K562 (cell line): Measurements from ENCODE around the gene STRADB. TPM values are rescaled to one million over a fixed set of nuclear protein-coding genes. Genes with fewer than 3 reads are reported as not detected.
A peak's percentile ranks its signal among the peaks of the same experiment; 100 is the strongest.

Experiments used
- ATAC-seq: fragments of 200-7000 bp; cut with Tn5 transposase; 3 replicates; pipeline ENCODE4 v1.9.1; 2020; ENCODE audit warnings: moderate library complexity
- BruUV-seq: library from RNA; stranded (reverse); fragments of 400-500 nt; replicated peaks from 2 replicates; lab custom pipeline; 2021; lab: Mats Ljungman, UMichigan
- CTCF ChIA-PET: fragments of 300-600 bp; formaldehyde crosslinking; extraction: SDS; loops from one replicate; lab custom pipeline; 2021; ENCODE audit warnings: low intra/inter-chr PET ratio; lab: Yijun Ruan, JAX
- POLR2A ChIA-PET: fragments of 300-600, 350-650 bp; sonication (Branson Sonifier 250); formaldehyde crosslinking; extraction: SDS; loops from one replicate; lab custom pipeline; 2021; ENCODE audit warnings: antibody characterized with exemption, inconsistent platforms; lab: Yijun Ruan, JAX
- DNase-seq, 4 experiments: peaks; one replicate each; pipeline versions ENCODE4 v3.0.0 to v3.0.0-alpha.2; 2011 to 2018; ENCODE audit warnings: low spot score in 3 of 4, mixed read lengths in 3 of 4; ENCODE audit errors: extremely low read depth in 1 of 4
- FAIRE-seq: peaks from 2 replicates; lab custom pipeline; 2011; peaks lifted over from hg19 to GRCh38; lab: Jason Lieb, UNC
- H2AFZ ChIP-seq: 2 replicates; pipeline ENCODE4 v1.6.0; 2011; ENCODE audit warnings: low read depth, low read length, control low read depth, inconsistent platforms
- H3K27ac ChIP-seq: fragments of 200-600 bp; 3 replicates; pipeline ENCODE4 v1.8.0; 2011; ENCODE audit warnings: low read depth, mild to moderate bottlenecking, control low read depth, inconsistent platforms, low read length, moderate library complexity, mixed read lengths; ENCODE audit errors: extremely low read depth
- H3K27me3 ChIP-seq, 2 experiments: fragments of 300-600 bp in 1 of 2; 2 replicates in 1 of 2; 3 replicates in 1 of 2; pipeline versions ENCODE4 v1.6.0 to v1.8.0; 2011; ENCODE audit warnings: inconsistent platforms in 2 of 2, low read length in 2 of 2, mild to moderate bottlenecking in 1 of 2, mixed read lengths in 1 of 2, moderate library complexity in 1 of 2; ENCODE audit not compliant: control insufficient read depth in 2 of 2, insufficient read depth in 2 of 2
- H3K36me3 ChIP-seq: fragments of 300-600 bp; 3 replicates; pipeline ENCODE4 v1.8.0; 2011; ENCODE audit warnings: mild to moderate bottlenecking, low read length, inconsistent platforms; ENCODE audit not compliant: control insufficient read depth, insufficient read depth
- H3K4me1 ChIP-seq, 2 experiments: fragments of 200-600 bp in 1 of 2; replicated peaks in 1 of 2; 2 replicates in 1 of 2; 3 replicates in 1 of 2; pipeline versions ENCODE4 v1.5.1 to v1.8.0; 2011; ENCODE audit warnings: inconsistent platforms in 2 of 2, low read length in 2 of 2, mild to moderate bottlenecking in 1 of 2, mixed read lengths in 1 of 2, moderate library complexity in 1 of 2; ENCODE audit not compliant: control insufficient read depth in 2 of 2, insufficient read depth in 2 of 2
- H3K4me2 ChIP-seq: 2 replicates; pipeline ENCODE4 v1.6.1; 2011; ENCODE audit warnings: low read length, control low read depth, inconsistent platforms, mixed read lengths; ENCODE audit not compliant: insufficient read depth
- H3K4me3 ChIP-seq: fragments of 200-600 bp; sonication (generic), shearing (Covaris generic); 2 replicates; pipeline ENCODE4 v1.5.1; 2016; ENCODE audit warnings: control low read depth, inconsistent platforms
- H3K79me2 ChIP-seq: fragments of 200-600 bp; 3 replicates; pipeline ENCODE4 v1.8.0; 2011; ENCODE audit warnings: low read length, inconsistent platforms; ENCODE audit not compliant: control insufficient read depth, insufficient read depth
- H3K9ac ChIP-seq, 2 experiments: 2 replicates each; pipeline versions ENCODE4 v1.6.0 to v1.6.1; 2011; ENCODE audit warnings: low read depth in 2 of 2, low read length in 2 of 2, control low read depth in 1 of 2, inconsistent platforms in 1 of 2, mild to moderate bottlenecking in 1 of 2, mixed read lengths in 1 of 2; ENCODE audit not compliant: insufficient read depth in 1 of 2
- H3K9me1 ChIP-seq: one replicate; pipeline ENCODE4 v1.6.0; 2011; ENCODE audit warnings: inconsistent platforms, mild to moderate bottlenecking, low read length, moderate library complexity; ENCODE audit not compliant: control insufficient read depth, insufficient read depth
- H3K9me3 ChIP-seq: replicated peaks from 2 replicates; pipeline ENCODE4 v1.5.1; 2011; ENCODE audit warnings: low read depth, low read length, inconsistent platforms; ENCODE audit not compliant: control insufficient read depth, insufficient read depth
- H4K20me1 ChIP-seq: replicated peaks from 2 replicates; pipeline ENCODE4 v1.6.1; 2011; ENCODE audit warnings: low read length, inconsistent platforms, mixed read lengths; ENCODE audit not compliant: control insufficient read depth, insufficient read depth
- AFF1 ChIP-seq, 2 experiments: fragments of 450-650 bp; IDR thresholded peaks; 2 replicates each; pipeline ENCODE4 v1.6.1; 2018; ENCODE audit warnings: mild to moderate bottlenecking in 2 of 2, low read depth in 1 of 2; ENCODE audit not compliant: partially characterized antibody in 2 of 2
- ARNT ChIP-seq, 2 experiments: fragments of 450-650 bp; IDR thresholded peaks; 2 replicates each; pipeline ENCODE4 v1.6.1; 2016; ENCODE audit warnings: mild to moderate bottlenecking in 1 of 2
- HMBOX1 ChIP-seq: sonication (generic); IDR thresholded peaks from 2 replicates; pipeline ENCODE4 v1.6.1; 2016
- MLLT1 ChIP-seq, 2 experiments: fragments of 450-650 bp; IDR thresholded peaks; 2 replicates each; pipeline ENCODE4 v1.6.1; 2016
- NBN ChIP-seq: fragments of 450-650 bp; IDR thresholded peaks from 2 replicates; pipeline ENCODE4 v1.6.1; 2016; ENCODE audit warnings: low read depth, mild to moderate bottlenecking
- NELFE ChIP-seq: IDR thresholded peaks from 2 replicates; pipeline ENCODE4 v1.6.1; 2011; ENCODE audit warnings: mild to moderate bottlenecking; ENCODE audit not compliant: insufficient read depth, insufficient read length
- POLR2B ChIP-seq: fragments of 450-650 bp; IDR thresholded peaks from 2 replicates; pipeline ENCODE4 v1.6.1; 2018; ENCODE audit warnings: low read depth; ENCODE audit not compliant: partially characterized antibody
- POLR2G ChIP-seq: fragments of 200-400 bp; formaldehyde crosslinking; IDR thresholded peaks from 2 replicates; pipeline ENCODE4 v1.6.1; 2017; ENCODE audit warnings: low read depth, mild to moderate bottlenecking, antibody characterized with exemption, low read length, moderate library complexity
- POLR2H ChIP-seq: IDR thresholded peaks from 2 replicates; pipeline ENCODE4 v1.6.1; 2016; ENCODE audit warnings: missing genetic modification characterization, low read depth, mild to moderate bottlenecking, control low read depth, missing compliant biosample characterization, moderate library complexity
- RBFOX2 ChIP-seq: fragments of 200-400 bp; formaldehyde crosslinking; IDR thresholded peaks from 2 replicates; pipeline ENCODE4 v1.6.1; 2017; ENCODE audit warnings: low read depth, mild to moderate bottlenecking, low read length, moderate library complexity
- SMAD4 ChIP-seq: fragments of 250-450 bp; sonication (Bioruptor Pico); conservative IDR thresholded peaks from 2 replicates; pipeline ENCODE4 v1.8.0; 2021; ENCODE audit warnings: inconsistent platforms, mild to moderate bottlenecking, moderate library complexity
- TBP ChIP-seq: optimal IDR thresholded peaks from 2 replicates; pipeline ENCODE3; 2011; ENCODE audit warnings: low read depth, low read length, improper control_type of control experiment
- ZBTB1 ChIP-seq: sonication (generic); formaldehyde crosslinking; IDR thresholded peaks from 2 replicates; pipeline ENCODE4 v1.8.1; 2023; ENCODE audit warnings: missing genetic modification reagents, low read depth, mild to moderate bottlenecking, borderline replicate concordance
- WGBS: fragments of 100-300 bp; shearing (Covaris generic); methylation state at CpG from one replicate; pipeline ENCODE4 v1.1.6; 2016; ENCODE audit warnings: low coverage, mixed read lengths; ENCODE audit not compliant: insufficient coverage; ENCODE audit errors: missing lambda C conversion rate; 5-methylcytosine and 5-hydroxymethylcytosine counted together
- in situ Hi-C: fragments of 300-500 bp; cut with MboI; formaldehyde crosslinking; loops from 4 replicates; pipeline ENCODE4 v1.15.0; 2018; ENCODE audit warnings: inconsistent platforms, mixed read lengths
- intact Hi-C: fragments of 100-400 bp; cut with micrococcal nuclease; formaldehyde crosslinking; loops from 2 replicates; pipeline ENCODE4 v1.14.2; 2022
- polyA plus RNA-seq, 8 experiments: library from polyadenylated mRNA; depleted of rRNA in 4 of 8; stranded (reverse) in 5 of 8; unstranded in 3 of 8; fragments of >200 nt; fragmentation: Nextera tagmentation in 2 of 8; fragmentation: Illumina TruSeq in 1 of 8; extraction: Ambion mirVana in 2 of 8; extraction: Trizol in 1 of 8; gene quantifications; 2 replicates each; pipeline versions ENCODE4 v1.2.1 to v1.2.3, GENCODE V29; 2011 to 2014; ENCODE audit warnings: inconsistent platforms in 1 of 8, missing spikeins in 1 of 8
- total RNA-seq, 7 experiments: library from RNA; depleted of rRNA in 6 of 7; stranded (reverse); fragments of >200 nt in 6 of 7; fragmentation: Illumina TruSeq in 2 of 7; extraction: Trizol in 2 of 7; gene quantifications; 2 replicates each; pipeline versions ENCODE4 v1.2.1 to v1.2.3, GENCODE V29; 2011 to 2021; ENCODE audit warnings: low replicate concordance in 1 of 7

STRADB gene
- total and polyA plus RNA-seq, 9 of the 15 experiments (the other 6 are each of a cell fraction or from before 2014, with no cell fraction given), result 6.9 to 30.6 (median 15.7) TPM

- in situ Hi-C loops, result no loop called here
- FAIRE-seq (no peak), DNase-seq (peak in 2 of 4 experiments; percentile 36 to 46), ATAC-seq (peak; percentile 81)
- intact Hi-C loops, result loop anchor here (2.0 to 5.0 kb wide), 3 partner anchors 26 to 290 kb away; partner anchors contain the start of genes CFLAR, STRADB and TRAK2
- peaks cover 46% of the 10 kb centered on the region for H3K79me2 ChIP-seq
- ChIA-PET CTCF (no interaction called here), POLR2A (interaction anchor here (0.5 to 2.0 kb wide), 6 partner anchors 9 to 454 kb away, joined by 3 to 5 read pairs (median 4); no protein-coding TSS in a partner anchor)
- peak overlapping the region; percentile 75 for H3K27ac ChIP-seq
- no TSS peak for BruUV-seq
- H3K4me1 ChIP-seq, result peaks cover 11 to 18% of the 10 kb centered on the region in 2 experiments; a peak in 4 of 5 replicates
- H3K27me3 ChIP-seq, result no peaks in the 10 kb centered on the region
- H3K9ac ChIP-seq, result peak overlapping the region in 1 of 2 experiments; percentile 75; a peak in 2 of 4 replicates
- H3K4me3 ChIP-seq, result peak overlapping the region; percentile 37; the same call in 1 of the 2 replicates
- H3K9me1 ChIP-seq, result no peaks in the 10 kb centered on the region
- no peaks in the 10 kb centered on the region for H3K9me3 ChIP-seq
- H3K4me2 ChIP-seq, result peak overlapping the region; percentile 56
- no peak overlapping the region for H2AFZ ChIP-seq
- H4K20me1 ChIP-seq, result no peaks in the 10 kb centered on the region
- WGBS, result 18% methylated on average over 2 of the region's 2 CpGs
- no peaks in the 10 kb centered on the region for H3K36me3 ChIP-seq
- 0 out of 2 replicates have a peak, but pooled peaks have one; percentile 18 for TF ChIP-seq SMAD4
- TF ChIP-seq POLR2H (tag), result peak; percentile 82
- TF ChIP-seq ZBTB1 (CRISPR knock-in tag), result no peak
- peak; percentile 67 for TF ChIP-seq POLR2B
- TF ChIP-seq MLLT1 (IDR thresholded peaks at IDR 0.05), result peak; percentile 52 to 70; a peak in 1 of 4 replicates
- TF ChIP-seq HMBOX1, result peak; percentile 58; the same call in 1 of the 2 replicates
- peak; percentile 52 for TF ChIP-seq POLR2G
- peak; percentile 31 for TF ChIP-seq TBP
- 0 out of 2 replicates have a peak, but pooled peaks have one; percentile 40 for TF ChIP-seq NBN
- peak; percentile 48 to 59 for TF ChIP-seq AFF1 (IDR thresholded peaks at IDR 0.05; ENCODE audit: low read depth in 1 of 2, partially characterized antibody in 2 of 2)
- TF ChIP-seq ARNT (IDR thresholded peaks at IDR 0.05), result peak in 1 of 2 experiments; percentile 37; a peak in 1 of 4 replicates
- TF ChIP-seq NELFE, result no peak
- peak; percentile 55; the same call in 1 of the 2 replicates for TF ChIP-seq RBFOX2
Observed at GRCh38 chr2:201407265-201407664, 44.3 kb upstream of the STRADB start.
